IMR-90 (cell line): ENCODE results near the gene RTEL1.

ENCODE experiments used
- BHLHE40 ChIP-seq: fragments of 150-350 bp; IDR thresholded peaks from 2 replicates; pipeline ENCODE4 v1.6.1; 2016; ENCODE audit warnings: mild to moderate bottlenecking, low read depth, low read length
- CTCF ChIP-seq: conservative IDR thresholded peaks from 2 replicates; pipeline ENCODE4 v1.5.1; 2012; ENCODE audit warnings: mild to moderate bottlenecking, low read depth, low read length, improper control_type of control experiment
- RAD21 ChIP-seq: IDR thresholded peaks from 2 replicates; pipeline ENCODE4 v1.6.1; 2012; ENCODE audit warnings: low read length, improper control_type of control experiment

DNA sequence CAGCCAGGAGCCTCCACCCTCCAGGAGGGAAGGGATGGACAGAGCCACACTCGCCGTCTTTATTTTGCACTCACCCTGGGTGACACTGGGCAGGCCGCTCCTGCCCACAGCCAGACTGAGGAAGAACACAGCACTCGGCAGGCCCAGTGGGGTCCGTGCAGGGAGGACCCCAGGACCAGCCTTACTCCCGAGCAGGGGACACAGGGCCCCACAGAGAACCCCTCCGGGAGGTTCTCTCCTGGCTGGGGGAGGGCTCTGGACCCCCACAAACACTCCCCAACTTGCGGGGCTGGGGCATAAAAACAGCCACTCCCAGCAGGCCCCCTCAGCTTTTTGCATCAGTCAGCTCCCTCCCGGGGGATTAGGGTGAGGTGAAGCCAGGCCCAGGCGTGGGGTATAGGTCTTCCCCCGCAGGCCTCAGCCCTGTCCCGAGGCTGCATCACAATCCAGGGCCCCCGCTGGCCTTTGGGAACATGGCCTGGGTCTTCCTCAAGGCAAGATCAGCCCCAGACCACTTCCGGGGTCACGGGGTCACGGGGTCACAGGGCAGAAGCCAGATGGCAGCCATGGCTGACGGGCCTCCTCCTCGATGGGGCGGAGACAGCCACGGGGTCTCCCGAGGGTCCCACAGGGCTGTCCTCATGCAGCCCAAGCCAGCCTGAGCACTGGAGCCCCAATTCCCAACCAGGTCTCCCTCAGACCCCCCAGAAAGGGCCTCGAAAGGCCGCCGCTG is 41.5 kb downstream of the RTEL1 start:
- no peak for TF ChIP-seq RAD21
- no peak for TF ChIP-seq CTCF
- TF ChIP-seq BHLHE40, result no peak
